NCI-H748 (cell line): ENCODE data around the gene CDH23.
"Not testable (repeated sequence)": the region's sequence is repeated elsewhere in the genome, so short reads cannot be mapped to it uniquely, and the experiment has no call there.

Source experiments
- DNase-seq: peaks from one replicate; lab custom pipeline; 2025; ENCODE audit not compliant: unreplicated experiment; lab: John Stamatoyannopoulos, UW

The CDH23 gene

DNA sequence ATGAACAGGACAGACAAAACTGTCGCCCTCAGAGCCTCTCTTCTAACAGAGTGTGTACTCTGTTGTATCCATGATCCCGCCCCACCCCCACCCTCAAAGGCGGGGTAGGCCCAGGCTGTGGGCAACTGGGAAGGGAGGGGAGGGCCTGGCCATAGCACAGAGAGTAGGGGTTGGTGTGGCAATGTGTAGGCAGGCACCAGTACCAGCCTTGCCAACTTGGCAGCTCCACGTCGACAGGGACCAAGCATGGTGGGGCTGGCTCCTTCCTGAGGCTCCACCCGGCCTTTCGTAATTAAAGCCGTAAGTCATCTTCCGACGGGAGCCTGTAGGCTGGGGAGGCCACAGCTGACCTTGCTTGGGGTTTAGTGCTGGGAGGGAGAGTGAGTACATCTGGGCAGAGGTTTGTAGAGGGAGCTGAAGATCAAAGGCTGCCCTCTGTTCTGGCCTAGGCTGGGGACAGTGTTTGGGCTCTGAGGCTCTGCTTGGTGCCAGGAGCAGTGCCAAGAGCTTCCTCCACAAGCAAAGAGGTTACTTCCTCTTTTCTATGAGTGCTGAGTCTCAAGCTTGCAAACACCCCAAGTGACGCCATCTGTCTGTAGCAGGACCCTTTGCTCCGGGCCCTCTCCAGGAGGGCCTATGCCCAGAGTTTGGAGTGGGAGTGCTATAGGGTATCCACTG lies 201.2 kb downstream of the CDH23 start:
- DNase-seq, result no peak

DNA sequence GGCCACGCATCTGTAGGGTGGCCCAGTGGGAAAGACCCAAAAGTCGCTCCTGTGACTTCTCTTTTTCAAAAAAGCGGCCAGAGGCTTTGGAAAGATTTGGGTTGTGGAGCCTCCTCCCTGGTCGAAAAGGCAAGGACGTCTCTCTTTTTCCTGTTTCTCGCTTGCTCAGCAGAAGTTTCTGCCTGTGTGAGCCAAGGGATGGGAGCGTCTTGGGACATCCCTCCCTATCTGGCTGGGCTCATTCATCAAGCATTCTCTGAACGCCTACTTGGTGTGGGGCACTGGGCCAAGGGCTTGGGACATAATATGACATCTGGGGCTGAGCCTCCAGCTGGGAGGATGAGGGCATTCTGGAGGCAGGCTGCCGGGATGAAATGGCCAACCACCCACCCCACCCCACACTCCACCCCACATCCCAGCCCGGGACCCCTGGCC lies 201.9 kb downstream of the CDH23 start:
- no peak for DNase-seq

DNA sequence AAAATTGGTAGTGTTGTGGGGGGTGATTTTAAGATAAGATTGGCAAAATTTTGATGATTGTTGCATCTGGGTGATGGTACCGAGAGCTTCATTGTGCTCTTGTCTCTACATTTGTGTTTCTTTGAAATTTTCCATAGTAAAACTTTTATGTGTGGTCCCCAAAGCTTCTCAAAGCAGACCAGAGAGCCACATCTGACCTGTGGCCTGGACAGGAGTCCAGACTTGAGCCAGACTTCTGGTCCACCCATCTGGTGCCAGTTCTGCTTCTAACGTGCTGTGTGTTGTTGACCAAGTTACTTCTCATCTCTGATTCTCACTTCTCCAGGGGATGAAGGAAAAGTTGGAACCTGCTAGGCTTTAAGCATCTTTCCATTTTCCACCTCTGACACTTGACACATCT lies 202.8 kb downstream of the CDH23 start:
- DNase-seq, result no peak

DNA sequence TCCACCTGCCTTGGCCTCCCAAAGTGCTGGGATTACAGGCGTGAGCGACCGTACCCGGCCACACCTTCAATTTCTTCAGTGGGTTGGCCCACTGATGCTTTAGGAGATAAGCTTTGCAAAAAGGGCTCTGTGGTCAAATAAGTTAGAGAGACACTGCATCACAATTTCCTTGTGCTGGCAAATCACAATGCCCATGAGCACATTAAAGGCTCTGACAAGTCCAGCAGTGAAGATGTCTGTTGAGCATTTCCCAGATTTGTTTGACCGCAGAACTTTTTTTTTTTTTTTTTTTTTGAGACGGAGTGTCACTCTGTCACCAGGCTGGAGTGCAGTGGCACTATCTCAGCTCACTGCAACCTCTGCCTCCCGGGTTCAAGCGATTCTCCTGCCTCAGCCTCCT lies 203.5 kb downstream of the CDH23 start:
- DNase-seq, result not testable (repeated sequence)

DNA sequence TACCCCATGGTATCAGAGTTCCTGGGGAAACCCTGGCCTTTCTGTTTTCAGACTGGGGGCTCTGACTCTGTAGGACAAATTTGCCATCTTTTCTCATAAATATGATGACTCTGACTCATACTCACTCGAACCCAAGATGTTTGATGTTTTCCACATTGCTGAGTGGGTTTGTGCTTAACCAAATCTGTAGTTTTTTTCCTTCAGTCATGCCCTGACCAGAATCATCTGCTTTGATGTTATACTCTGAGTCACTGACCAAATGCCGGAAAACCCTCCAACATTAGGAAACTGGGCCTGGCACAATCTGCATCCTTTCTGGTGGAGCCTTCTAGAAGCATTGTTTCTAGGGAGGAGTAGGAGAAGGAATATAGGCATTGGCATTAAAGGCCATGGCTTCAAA lies 204.1 kb downstream of the CDH23 start:
- DNase-seq, result no peak

DNA sequence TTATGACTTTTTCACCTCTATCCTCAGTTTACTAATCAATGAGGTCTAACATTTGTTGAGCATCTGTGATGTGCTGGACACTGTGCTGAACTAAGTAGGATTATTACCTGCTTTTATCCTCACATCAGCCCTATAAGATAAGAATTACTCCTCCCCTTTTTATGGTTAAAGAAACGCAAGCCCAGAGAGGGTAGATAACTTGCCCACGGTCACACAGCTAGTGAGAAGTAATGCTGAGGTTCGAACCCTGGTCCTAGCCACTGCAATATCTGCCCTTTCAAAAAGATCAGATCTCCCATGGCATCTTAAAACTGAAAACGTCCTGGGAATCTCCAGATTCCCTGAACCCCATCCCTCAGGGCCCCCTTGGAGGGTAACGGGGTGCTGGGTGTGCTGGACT lies 204.6 kb downstream of the CDH23 start:
- DNase-seq, result no peak

DNA sequence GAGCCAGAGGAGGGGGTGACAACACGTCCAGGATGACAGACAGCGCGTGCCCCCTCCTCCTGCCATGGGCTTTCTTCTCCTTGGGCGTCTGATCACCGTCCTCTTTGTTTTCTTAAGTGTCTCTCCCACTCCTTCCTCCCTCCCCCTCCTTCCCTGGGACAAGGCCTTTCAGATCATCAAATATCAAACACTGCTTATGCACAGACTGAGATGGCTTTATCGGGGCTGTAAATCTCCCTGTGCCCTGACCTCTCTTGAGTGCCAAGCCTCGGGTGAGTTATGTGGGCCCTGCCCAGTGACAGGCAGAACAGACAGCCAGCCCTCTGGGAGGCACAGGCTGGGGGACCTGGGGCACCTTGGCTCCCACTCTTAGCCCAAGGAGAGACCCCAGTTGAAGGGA lies 206.4 kb downstream of the CDH23 start:
- no peak for DNase-seq

DNA sequence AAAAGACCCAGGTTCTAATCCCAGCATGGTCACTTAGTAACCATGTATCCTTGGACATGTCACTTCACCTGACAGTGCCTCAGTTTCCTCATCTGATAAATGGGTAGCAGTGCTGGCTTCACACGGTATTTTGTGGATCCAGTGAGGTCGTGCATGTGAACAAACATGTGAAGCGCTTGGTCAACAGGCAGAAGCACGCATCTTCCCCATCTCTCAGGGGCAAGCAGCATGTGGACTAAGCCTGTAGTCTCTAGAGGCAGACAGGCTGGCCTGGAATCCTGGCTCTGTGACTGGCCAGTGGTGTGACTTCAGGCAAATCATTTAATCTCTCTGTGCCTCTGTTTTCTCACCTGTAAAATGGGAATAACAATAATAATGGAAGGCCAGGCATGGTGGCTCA lies 207.0 kb downstream of the CDH23 start:
- DNase-seq, result no peak

DNA sequence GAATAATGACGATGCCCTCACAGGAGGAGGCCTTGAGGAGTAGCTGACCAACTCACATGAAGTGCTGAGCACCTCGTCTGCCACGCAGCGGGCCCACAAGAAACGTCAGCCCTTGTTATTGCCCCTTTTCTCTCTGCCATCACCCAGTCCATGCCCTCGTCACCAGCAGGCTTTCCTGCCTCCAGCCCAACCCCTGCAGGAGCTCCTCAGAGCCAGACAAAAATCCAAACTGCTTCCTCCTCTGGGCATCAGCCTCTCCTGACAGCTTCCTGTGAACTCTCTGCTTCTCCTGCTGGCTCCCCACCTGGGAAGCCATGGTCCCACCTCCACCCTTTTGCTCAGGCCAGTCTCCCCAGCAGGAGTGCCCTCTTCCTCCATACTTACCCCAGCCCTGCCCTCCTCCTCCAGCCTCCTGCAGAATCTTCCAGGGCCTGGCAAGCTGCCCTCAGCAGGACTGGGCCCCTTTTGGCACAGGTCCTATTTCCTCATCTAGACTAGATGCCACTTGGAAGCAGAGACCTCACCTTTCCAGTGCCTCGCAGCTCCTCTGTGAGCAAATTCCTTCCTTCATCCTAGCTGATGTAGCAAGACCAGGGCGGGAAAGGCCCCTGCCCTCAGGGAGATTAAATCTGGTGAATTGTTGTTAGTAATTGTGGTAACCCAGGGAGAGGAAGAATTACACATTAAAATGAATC lies 207.8 kb downstream of the CDH23 start:
- no peak for DNase-seq

DNA sequence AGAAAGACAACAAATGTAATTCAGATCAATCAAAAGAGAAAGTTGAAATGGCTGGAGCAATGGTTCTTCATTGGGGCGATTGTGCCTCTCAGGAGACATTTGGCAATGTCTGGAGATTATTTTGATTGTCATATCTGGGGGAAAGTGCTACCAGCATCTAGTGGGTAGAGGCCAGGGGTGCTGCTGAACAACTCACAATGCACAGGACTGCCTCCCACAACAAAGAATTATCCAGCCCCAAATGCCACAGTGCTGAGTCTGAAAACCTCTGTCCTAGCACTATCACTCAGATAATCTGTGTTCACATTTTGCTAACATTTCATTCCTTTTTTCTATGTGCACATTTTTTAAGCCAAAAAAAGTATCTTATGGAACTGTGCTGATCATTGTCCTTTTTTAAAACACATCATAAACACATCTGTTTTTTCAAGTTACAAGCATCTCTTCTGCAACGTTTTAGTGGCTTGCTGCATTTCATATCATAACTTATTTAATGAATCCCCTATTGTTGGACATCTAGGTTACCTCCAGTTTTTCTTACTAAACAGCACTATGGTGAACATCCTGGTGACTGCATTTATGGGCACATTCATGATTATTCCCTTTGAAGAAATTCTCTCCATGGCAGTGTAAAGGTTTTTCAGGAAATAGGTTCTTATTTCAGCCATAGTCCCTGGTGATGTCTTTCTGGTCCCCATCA lies 208.7 kb downstream of the CDH23 start:
- DNase-seq, result no peak

DNA sequence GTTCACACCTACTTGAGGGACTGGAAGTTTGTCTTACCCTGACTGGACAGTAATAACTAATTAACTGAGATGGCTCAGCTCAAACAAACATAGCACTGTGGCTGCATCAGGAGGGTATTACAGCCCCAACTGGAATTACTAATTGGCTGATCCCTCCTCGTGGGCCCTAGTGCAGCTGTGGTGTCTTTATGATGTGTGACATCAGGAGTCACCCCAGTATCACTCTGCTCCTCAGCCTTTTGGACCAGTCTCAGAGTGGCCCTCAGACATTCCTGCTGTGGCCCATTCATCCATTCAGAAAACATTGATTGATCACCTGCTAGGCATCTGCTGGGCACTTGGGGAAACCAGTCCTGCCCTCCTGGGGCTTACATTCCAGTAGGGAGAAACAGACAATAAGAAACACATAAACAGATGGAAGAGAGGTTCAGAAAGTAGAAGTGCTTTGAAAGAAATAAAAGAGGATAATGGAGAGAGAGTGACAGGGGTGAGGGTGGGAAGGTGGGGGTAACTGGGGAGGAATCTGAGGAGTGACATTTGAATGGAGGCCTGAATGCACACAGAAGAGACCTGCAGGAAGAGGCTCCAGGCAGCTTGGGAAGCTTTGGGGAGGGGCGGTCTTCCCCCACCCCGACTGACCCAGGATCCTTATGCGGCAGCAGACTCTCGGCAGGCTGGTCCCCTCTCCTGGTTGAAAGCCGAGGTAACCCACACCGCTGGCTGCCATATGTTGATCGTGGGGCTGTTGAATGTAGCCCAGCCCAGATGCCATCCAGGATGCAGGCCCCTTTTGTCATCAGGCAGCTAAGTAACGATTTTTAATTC lies 209.7 kb downstream of the CDH23 start:
- no peak for DNase-seq

DNA sequence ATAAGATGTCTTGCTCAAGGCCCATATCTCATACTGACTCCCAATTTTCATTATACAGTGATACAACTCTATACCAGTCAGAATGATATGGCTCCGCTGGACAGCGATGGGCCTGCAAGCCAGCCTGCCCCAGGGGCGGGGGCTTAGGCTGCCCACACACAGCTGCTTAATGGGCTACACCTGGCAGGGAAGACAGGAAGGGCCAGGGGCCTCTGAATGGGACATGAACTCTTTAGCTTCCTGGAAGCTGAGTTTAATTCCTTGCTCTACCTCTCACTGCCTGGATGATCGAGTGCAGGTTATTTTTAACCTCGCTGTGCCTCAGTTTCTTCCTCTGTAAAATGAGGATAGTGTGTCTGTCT lies 210.3 kb downstream of the CDH23 start:
- no peak for DNase-seq

DNA sequence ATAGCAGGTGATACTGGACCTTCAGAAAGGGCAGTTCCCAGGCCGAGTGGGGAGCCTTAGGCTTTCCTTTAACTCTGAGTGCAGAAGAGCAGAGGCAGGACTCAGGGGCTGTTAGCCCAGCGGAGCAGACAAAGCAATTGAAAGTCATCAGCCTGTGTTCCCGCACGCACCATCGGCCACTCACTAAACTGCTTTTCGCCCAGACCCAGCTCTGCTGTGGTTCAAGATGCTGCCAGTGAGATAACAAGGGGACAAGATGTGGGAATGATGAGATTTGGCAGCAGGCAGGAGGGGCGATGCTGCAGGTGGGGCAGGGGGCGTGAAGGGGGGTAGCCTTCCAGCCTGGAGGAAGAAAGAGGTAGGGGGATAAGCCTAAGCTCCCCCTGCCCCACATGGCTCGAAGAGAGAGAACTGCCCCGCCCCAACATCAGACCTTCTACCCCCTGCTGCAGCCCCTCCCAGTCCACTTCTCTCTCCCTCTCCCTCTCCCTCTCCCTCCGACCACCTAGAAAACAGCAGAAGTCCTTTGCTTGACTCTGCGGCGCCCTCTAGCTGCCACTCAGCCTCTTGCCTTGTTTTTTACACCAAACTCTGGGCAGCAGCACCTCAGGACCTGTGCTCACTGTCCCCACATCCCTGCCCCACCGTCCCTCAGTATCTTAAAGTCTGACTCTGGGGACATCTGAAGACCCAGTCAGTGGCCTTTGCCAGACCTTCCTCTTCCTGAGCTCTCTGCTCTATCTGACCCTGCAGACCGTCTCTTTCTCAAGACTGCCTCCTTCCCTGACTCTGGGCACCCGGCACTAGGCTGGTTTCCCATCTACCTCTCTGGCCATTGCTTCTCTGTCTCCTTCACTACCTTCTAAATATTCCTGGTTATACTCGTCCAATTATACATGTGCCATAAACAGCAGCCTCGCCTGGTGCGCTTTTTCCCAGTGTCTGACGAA lies 212.4 kb downstream of the CDH23 start:
- peak; percentile 67 for DNase-seq

DNA sequence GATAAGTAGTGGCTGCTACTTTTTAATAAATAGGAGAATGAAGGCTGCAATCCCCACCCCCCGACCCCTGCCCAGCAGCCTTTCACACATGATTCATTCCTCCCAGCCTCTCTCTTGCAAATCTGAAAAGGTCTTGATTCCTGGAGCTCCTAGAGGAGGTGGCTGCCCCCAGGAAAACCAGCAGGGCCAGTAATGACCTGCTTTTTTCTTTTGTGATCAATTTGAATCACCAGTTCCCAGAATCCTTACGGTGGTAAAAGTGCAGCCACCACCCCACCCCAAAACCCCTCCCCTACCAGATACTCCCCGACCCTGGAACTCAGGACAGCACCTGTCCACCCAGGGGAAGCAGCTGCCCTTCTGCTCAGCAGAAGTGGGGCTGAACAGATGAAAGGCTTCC lies 213.9 kb downstream of the CDH23 start:
- no peak for DNase-seq

DNA sequence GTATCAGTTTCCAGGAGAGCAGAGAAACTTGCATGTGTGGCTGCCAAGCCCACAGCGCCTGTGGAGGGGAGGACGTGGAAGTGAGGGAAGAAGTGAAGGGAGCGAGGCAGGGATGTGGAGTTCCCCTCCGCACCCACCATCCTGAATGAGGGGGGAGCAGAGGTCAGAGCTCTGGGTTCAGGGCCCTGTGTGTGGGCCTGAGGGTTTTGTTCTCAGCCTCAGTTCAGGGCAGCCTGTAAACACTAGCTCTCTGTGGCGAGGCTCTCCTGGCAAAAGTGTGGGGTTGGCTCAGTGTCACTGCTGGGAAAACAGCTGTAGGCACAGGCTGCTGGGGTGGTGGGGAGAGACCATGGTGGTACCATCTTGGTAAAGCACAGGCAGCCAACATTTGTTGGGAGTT lies 214.4 kb downstream of the CDH23 start:
- no peak for DNase-seq

DNA sequence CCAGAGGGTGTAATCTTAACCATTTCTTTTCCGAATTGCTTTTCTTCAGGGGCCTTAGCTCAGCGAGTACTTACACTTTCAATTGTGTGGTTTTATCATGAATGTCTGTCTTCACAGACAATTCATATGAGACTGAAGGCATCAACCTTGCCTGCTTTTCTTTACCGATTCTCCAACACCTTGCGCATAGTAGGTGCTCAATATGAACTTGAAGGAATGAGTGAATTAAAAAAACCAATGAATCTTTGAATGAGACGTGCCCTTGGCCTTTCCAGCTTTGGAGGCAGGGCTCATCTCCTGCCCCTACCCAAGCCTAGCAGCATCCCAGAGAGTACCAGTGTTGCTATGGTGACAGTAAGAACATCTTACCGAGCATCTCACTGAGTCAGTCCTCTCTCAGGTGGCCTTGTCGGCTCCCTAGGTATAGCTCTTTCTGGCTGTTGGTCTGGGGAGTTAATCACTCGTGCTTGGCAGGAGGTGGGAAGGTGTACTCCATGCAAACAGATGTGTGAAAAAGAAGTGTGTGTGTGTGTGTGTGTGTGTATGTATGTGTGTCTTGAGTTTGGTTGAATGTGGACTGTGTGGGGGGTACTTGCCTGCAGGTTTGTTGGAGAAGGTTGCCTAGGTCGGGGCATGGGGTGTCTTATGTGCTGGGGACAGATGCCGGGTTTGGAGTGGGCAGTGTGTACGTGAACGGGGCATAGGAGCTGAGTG lies 215.1 kb downstream of the CDH23 start:
- DNase-seq, result no peak

DNA sequence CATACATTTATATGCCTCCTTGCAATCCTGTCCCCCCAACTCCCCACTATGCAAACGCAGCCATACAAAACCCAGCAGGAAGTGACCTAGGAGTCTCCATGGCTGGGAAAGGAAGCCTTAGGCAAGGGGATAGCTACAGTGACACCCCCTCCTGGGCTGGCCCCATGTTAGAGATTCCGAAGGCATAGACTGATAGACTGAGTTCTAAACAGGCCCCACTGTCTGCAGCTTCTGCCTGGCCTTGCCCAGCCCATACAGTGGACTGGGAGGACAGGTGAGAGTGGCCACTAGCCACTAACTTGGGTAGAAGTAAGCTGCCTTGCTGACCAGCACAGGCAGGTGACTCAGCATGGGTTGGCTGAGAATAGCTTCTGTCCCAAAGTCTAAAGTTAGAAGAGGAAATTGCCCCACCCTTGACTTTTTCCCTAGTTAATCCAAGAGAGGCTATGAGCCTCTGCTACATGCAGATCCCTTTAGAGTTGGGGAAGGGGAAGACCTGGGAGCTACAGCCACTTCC lies 216.6 kb downstream of the CDH23 start:
- DNase-seq, result no peak

DNA sequence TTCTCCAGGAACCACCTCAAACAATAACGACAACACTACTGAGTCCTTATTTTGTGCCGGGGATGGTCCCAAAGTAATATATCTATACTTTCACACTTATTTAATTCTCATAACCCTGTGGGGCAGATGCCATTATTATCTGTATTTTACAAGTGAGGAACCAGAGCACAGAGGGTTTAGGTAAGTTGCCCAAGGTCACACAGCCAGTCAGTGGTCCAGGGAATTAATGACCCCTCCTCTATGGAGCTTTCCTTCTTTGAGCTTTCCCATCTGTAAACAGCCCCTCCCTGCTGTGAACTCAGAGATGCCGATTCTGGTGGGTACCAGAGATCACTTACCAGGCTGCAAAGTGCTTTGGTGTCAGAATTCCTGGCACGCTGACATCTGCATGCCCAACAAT lies 217.2 kb downstream of the CDH23 start:
- no peak for DNase-seq

DNA sequence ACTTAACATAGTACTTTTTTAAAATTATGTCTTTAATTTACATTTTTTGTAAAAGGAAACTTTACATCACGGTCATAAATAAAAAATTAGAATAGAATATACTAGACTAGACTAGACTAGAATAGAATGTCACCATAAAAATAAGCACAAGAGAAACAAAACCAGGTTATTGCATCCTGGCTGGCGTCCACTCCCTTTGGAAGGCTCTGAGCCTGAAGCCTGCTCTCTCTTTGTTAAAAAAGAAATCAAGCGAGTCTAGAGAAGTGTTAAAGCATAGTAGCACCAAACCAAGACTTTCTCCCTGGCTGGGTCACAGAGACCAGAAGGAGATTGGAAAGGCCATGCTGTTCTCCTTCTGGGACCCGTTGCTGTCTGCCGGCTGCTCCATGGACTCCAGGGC lies 218.2 kb downstream of the CDH23 start:
- DNase-seq, result no peak
